ENCODE data around the gene FZR1. TPM values are rescaled to one million over a fixed set of nuclear protein-coding genes. Genes with fewer than 3 reads are reported as not detected.

Gene FZR1
- total and polyA plus RNA-seq, 2 experiments from 2014 or later: 16.1 to 39.2 TPM

DNA sequence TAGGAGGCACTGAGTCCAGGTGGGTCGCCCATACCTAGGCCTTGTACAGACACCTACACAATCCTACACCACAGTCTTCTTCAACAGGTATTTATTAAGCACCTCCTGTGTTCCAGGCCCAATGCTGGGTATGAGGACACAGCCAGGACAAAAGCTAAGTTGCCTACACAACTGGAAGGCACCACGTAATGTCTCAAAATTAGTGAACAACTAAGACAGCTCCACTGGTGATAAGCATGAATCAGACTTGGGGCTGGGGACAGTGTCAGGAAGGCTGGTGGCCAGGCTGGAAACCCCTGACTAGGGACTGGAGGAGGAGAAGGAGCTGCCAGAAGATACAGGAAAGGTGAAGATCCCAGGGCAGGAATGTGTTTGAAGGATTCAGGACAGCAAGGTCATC, 28.2 kb upstream of the FZR1 start (continued):
- TF ChIP-seq, protein P1, sequence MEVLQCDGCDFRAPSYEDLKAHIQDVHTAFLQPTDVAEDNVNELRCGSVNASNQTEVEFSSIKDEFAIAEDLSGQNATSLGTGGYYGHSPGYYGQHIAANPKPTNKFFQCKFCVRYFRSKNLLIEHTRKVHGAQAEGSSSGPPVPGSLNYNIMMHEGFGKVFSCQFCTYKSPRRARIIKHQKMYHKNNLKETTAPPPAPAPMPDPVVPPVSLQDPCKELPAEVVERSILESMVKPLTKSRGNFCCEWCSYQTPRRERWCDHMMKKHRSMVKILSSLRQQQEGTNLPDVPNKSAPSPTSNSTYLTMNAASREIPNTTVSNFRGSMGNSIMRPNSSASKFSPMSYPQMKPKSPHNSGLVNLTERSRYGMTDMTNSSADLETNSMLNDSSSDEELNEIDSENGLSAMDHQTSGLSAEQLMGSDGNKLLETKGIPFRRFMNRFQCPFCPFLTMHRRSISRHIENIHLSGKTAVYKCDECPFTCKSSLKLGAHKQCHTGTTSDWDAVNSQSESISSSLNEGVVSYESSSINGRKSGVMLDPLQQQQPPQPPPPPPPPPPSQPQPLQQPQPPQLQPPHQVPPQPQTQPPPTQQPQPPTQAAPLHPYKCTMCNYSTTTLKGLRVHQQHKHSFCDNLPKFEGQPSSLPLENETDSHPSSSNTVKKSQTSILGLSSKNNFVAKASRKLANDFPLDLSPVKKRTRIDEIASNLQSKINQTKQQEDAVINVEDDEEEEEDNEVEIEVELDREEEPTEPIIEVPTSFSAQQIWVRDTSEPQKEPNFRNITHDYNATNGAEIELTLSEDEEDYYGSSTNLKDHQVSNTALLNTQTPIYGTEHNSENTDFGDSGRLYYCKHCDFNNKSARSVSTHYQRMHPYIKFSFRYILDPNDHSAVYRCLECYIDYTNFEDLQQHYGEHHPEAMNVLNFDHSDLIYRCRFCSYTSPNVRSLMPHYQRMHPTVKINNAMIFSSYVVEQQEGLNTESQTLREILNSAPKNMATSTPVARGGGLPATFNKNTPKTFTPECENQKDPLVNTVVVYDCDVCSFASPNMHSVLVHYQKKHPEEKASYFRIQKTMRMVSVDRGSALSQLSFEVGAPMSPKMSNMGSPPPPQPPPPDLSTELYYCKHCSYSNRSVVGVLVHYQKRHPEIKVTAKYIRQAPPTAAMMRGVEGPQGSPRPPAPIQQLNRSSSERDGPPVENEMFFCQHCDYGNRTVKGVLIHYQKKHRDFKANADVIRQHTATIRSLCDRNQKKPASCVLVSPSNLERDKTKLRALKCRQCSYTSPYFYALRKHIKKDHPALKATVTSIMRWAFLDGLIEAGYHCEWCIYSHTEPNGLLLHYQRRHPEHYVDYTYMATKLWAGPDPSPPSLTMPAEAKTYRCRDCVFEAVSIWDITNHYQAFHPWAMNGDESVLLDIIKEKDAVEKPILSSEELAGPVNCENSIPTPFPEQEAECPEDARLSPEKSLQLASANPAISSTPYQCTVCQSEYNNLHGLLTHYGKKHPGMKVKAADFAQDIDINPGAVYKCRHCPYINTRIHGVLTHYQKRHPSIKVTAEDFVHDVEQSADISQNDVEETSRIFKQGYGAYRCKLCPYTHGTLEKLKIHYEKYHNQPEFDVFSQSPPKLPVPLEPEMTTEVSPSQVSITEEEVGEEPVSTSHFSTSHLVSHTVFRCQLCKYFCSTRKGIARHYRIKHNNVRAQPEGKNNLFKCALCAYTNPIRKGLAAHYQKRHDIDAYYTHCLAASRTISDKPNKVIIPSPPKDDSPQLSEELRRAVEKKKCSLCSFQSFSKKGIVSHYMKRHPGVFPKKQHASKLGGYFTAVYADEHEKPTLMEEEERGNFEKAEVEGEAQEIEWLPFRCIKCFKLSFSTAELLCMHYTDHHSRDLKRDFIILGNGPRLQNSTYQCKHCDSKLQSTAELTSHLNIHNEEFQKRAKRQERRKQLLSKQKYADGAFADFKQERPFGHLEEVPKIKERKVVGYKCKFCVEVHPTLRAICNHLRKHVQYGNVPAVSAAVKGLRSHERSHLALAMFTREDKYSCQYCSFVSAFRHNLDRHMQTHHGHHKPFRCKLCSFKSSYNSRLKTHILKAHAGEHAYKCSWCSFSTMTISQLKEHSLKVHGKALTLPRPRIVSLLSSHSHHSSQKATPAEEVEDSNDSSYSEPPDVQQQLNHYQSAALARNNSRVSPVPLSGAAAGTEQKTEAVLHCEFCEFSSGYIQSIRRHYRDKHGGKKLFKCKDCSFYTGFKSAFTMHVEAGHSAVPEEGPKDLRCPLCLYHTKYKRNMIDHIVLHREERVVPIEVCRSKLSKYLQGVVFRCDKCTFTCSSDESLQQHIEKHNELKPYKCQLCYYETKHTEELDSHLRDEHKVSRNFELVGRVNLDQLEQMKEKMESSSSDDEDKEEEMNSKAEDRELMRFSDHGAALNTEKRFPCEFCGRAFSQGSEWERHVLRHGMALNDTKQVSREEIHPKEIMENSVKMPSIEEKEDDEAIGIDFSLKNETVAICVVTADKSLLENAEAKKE (CRISPR knock-in tag; IDR thresholded peaks at IDR 0.05): no peak
- TF ChIP-seq POLR2AphosphoS5 (IDR thresholded peaks at IDR 0.05; ENCODE audit: low read depth) (no peak), ZNF114 (CRISPR knock-in tag; IDR thresholded peaks at IDR 0.05) (no peak), EZH2 (IDR thresholded peaks at IDR 0.05; ENCODE audit: low read depth, unreplicated experiment) (no peak), CREB1 (CRISPR knock-in tag; IDR thresholded peaks at IDR 0.05; ENCODE audit: low read depth) (no peak), NANOG (IDR thresholded peaks at IDR 0.05; ENCODE audit: borderline replicate concordance) (no peak)
- TF ChIP-seq, protein P2, sequence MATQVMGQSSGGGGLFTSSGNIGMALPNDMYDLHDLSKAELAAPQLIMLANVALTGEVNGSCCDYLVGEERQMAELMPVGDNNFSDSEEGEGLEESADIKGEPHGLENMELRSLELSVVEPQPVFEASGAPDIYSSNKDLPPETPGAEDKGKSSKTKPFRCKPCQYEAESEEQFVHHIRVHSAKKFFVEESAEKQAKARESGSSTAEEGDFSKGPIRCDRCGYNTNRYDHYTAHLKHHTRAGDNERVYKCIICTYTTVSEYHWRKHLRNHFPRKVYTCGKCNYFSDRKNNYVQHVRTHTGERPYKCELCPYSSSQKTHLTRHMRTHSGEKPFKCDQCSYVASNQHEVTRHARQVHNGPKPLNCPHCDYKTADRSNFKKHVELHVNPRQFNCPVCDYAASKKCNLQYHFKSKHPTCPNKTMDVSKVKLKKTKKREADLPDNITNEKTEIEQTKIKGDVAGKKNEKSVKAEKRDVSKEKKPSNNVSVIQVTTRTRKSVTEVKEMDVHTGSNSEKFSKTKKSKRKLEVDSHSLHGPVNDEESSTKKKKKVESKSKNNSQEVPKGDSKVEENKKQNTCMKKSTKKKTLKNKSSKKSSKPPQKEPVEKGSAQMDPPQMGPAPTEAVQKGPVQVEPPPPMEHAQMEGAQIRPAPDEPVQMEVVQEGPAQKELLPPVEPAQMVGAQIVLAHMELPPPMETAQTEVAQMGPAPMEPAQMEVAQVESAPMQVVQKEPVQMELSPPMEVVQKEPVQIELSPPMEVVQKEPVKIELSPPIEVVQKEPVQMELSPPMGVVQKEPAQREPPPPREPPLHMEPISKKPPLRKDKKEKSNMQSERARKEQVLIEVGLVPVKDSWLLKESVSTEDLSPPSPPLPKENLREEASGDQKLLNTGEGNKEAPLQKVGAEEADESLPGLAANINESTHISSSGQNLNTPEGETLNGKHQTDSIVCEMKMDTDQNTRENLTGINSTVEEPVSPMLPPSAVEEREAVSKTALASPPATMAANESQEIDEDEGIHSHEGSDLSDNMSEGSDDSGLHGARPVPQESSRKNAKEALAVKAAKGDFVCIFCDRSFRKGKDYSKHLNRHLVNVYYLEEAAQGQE (IDR thresholded peaks at IDR 0.05; ENCODE audit: unreplicated experiment): no peak
- TF ChIP-seq, protein P3, sequence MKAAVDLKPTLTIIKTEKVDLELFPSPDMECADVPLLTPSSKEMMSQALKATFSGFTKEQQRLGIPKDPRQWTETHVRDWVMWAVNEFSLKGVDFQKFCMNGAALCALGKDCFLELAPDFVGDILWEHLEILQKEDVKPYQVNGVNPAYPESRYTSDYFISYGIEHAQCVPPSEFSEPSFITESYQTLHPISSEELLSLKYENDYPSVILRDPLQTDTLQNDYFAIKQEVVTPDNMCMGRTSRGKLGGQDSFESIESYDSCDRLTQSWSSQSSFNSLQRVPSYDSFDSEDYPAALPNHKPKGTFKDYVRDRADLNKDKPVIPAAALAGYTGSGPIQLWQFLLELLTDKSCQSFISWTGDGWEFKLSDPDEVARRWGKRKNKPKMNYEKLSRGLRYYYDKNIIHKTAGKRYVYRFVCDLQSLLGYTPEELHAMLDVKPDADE (IDR thresholded peaks at IDR 0.05): no peak
